Chondrocyte (in vitro differentiated cells): ENCODE results near the gene PLEKHG4B. TPM values are rescaled to one million over a fixed set of nuclear protein-coding genes. Genes with fewer than 3 reads are reported as not detected.
"Not testable (repeated sequence)": the region's sequence is repeated elsewhere in the genome, so short reads cannot be mapped to it uniquely, and the experiment has no call there.

Experiments
- DNase-seq: peaks from one replicate; pipeline ENCODE4 v3.0.0; 2021; ENCODE audit warnings: mixed read lengths, low spot score
- H3K27ac Mint-ChIP-seq: one replicate; pipeline ENCODE4 v1.8.0; 2021; ENCODE audit warnings: mild to moderate bottlenecking, moderate library complexity, mixed read lengths; ENCODE audit not compliant: unreplicated experiment
- H3K27me3 Mint-ChIP-seq: 2 replicates; pipeline ENCODE4 v1.8.0; 2021; ENCODE audit warnings: low read depth, mixed read lengths
- H3K36me3 Mint-ChIP-seq: 2 replicates; pipeline ENCODE4 v1.8.0; 2021; ENCODE audit warnings: low read depth, mixed read lengths
- H3K4me1 Mint-ChIP-seq: 2 replicates; pipeline ENCODE4 v1.8.0; 2021; ENCODE audit warnings: low read depth, mild to moderate bottlenecking, mixed read lengths
- H3K4me3 Mint-ChIP-seq: one replicate; pipeline ENCODE4 v1.8.0; 2021; ENCODE audit warnings: mild to moderate bottlenecking, moderate library complexity, mixed read lengths; ENCODE audit not compliant: unreplicated experiment
- H3K9me3 Mint-ChIP-seq: 2 replicates; pipeline ENCODE4 v1.8.0; 2021; ENCODE audit warnings: low read depth, mixed read lengths
- total RNA-seq: library from RNA; stranded (reverse); gene quantifications from 3 replicates; pipeline ENCODE4 v1.2.1, GENCODE V29; 2021
- TF ChIP-seq, protein P1 (sequence below): fragments of 200-600 bp; sonication (generic); IDR thresholded peaks from 2 replicates; pipeline ENCODE4 v1.5.0; 2021; ENCODE audit warnings: antibody characterized with exemption, mild to moderate bottlenecking, moderate library complexity

The PLEKHG4B gene
- total RNA-seq, 1 donor from 2014 or later: 2.0 TPM

DNA sequence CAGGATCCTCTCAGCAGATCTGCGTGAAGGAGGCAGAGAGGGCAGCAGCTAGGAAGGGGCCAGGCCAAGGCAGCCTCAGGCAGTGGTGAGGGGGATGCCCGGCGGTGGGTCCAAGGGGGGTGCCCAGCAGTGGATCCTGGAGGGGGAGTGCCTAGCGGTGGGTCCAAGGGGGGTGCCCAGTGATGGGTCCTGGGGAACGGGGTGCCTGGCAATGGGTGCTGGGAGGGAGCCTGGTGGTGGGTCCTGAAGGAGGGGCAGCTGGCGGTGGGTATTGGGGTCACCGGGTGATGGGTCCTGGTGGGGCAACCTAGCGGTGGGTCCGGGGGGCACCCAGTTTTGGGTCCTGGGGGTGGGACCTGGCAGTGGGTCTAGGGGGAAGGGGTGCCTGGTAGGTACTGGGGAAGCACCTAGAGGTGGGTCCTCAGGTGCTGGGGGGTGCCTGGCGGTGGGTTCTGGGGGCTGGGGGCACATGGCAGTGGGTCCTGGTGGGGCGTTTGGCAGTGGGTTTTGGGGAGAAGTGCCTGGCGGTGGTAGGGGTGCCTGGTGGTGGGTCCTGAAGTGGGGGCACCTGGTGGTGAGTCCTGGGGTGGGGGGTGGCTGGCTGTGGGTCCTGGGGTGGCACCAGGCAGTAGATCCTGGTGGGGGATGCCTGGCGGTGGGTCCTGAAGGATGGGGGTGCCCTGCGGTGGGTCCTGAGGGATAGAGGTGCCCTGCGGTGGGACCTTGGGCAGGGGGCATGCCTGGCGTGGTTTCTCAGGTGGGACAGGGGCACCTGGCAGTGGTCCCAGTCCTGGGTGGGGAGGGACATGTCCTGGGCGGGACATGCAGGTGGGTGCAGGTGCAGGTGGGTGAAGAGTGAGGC lies 101.2 kb downstream of the PLEKHG4B start:
- H3K27ac Mint-ChIP-seq: no peak overlapping the region
- no peaks in the 10 kb centered on the region for H3K27me3 Mint-ChIP-seq
- no peak overlapping the region for H3K4me3 Mint-ChIP-seq
- peak; percentile 84 for DNase-seq
- no peaks in the 10 kb centered on the region for H3K36me3 Mint-ChIP-seq
- TF ChIP-seq, protein P1, sequence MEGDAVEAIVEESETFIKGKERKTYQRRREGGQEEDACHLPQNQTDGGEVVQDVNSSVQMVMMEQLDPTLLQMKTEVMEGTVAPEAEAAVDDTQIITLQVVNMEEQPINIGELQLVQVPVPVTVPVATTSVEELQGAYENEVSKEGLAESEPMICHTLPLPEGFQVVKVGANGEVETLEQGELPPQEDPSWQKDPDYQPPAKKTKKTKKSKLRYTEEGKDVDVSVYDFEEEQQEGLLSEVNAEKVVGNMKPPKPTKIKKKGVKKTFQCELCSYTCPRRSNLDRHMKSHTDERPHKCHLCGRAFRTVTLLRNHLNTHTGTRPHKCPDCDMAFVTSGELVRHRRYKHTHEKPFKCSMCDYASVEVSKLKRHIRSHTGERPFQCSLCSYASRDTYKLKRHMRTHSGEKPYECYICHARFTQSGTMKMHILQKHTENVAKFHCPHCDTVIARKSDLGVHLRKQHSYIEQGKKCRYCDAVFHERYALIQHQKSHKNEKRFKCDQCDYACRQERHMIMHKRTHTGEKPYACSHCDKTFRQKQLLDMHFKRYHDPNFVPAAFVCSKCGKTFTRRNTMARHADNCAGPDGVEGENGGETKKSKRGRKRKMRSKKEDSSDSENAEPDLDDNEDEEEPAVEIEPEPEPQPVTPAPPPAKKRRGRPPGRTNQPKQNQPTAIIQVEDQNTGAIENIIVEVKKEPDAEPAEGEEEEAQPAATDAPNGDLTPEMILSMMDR: no peak
- H3K4me1 Mint-ChIP-seq: peaks cover 6% of the 10 kb centered on the region
- no peaks in the 10 kb centered on the region for H3K9me3 Mint-ChIP-seq

DNA sequence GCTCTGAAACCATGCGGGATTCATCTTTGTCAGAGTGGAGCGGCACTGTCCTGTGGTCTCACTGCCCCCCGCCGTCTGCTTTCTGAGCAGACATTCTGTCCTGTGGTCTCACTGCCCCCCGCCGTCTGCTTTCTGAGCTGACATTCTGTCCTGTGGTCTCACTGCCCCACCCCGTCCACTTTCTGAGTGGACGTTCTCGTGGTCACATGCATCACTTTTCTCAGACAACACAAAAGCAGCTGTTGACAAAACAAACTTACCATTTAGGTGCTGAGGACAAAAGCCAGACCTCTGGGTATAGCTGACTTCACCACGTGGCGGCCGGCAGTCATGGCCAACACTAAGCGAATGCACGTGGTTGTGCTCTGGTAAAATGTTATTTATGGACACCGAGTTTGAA lies 102.1 kb downstream of the PLEKHG4B start:
- TF ChIP-seq, protein P1: no peak
- H3K36me3 Mint-ChIP-seq: peaks cover 2% of the 10 kb centered on the region
- no peaks in the 10 kb centered on the region for H3K27me3 Mint-ChIP-seq
- no peak overlapping the region for H3K27ac Mint-ChIP-seq
- H3K9me3 Mint-ChIP-seq: no peaks in the 10 kb centered on the region
- no peaks in the 10 kb centered on the region for H3K4me1 Mint-ChIP-seq
- H3K4me3 Mint-ChIP-seq: no peak overlapping the region
- DNase-seq: no peak

- Mint-ChIP-seq H3K4me3 (no peak overlapping the region), H3K9me3 (no peaks in the 10 kb centered on the region), H3K27ac (no peak overlapping the region), H3K27me3 (no peaks in the 10 kb centered on the region), H3K4me1 (no peaks in the 10 kb centered on the region), H3K36me3 (peaks cover 2% of the 10 kb centered on the region)
- TF ChIP-seq, protein P1: no peak
- peak; percentile 91 for DNase-seq
These were observed 102.7 kb downstream of the PLEKHG4B start for GRCh38 chr5:194603-195209.

DNA sequence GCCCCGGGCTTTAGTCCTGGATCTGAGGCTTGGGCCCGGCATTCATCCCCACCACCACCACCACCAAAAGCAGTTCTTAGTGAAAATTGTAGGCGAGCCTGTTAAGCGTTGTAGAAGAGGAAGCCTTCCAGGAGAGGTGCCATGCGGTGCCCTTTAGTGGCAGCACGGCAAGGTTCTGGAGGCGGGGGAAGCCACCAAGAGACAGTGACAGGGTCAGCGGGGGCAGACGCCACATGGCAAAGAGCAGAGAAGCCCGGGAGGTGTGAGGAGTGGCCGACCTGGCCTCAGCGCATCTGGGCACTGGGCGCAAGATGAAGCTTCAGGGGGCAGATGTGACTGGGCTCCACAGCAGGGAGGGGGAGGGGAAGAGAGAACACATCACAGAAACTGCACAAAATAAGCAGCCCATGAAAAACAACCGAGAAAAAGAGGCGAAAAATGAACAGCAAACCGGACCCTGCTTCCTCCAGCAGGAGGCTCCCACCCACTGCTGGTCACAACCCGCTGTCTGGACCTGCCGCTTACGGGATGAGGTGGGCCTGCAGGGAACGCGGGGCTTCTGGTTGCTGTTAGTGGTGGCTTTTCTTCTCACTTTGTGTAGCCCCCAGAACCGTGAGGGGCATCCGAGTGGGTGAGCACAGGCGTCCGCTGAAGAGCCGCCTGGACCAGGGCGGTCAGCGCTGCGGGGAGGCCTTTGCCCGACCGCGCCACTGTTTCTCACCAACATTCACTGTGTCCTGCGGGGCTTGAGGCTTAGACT lies 103.6 kb downstream of the PLEKHG4B start:
- no peak overlapping the region for H3K4me3 Mint-ChIP-seq
- no peaks in the 10 kb centered on the region for H3K4me1 Mint-ChIP-seq
- H3K27ac Mint-ChIP-seq: no peak overlapping the region
- H3K36me3 Mint-ChIP-seq: peaks cover 2% of the 10 kb centered on the region
- TF ChIP-seq, protein P1: peak; percentile 17
- H3K27me3 Mint-ChIP-seq: no peaks in the 10 kb centered on the region
- DNase-seq: peak; percentile 77
- H3K9me3 Mint-ChIP-seq: no peaks in the 10 kb centered on the region

DNA sequence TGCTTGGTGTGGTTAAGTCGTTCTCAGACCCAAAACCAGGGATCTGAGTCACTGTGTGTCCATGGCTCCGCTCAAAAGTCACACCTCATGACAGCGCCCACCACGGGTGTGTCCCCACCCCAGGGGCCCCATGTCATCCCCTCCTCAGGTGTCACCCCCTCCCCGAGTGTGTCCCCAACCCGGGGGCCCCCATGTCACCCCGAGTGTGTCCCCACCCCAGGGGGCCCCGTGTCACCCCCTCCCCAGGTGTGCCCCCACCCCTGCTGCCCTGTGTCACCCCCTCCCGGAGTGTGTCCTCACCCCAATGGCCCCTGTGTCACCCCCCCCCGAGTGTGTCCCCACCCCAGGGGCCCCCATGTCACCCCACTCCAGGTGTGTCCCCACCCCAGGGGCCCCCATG lies 104.4 kb downstream of the PLEKHG4B start:
- Mint-ChIP-seq H3K4me3 (no peak overlapping the region), H3K27me3 (no peaks in the 10 kb centered on the region), H3K9me3 (no peaks in the 10 kb centered on the region), H3K36me3 (peaks cover 2% of the 10 kb centered on the region), H3K4me1 (no peaks in the 10 kb centered on the region), H3K27ac (no peak overlapping the region)
- peak; percentile 76 for DNase-seq
- TF ChIP-seq, protein P1: no peak

DNA sequence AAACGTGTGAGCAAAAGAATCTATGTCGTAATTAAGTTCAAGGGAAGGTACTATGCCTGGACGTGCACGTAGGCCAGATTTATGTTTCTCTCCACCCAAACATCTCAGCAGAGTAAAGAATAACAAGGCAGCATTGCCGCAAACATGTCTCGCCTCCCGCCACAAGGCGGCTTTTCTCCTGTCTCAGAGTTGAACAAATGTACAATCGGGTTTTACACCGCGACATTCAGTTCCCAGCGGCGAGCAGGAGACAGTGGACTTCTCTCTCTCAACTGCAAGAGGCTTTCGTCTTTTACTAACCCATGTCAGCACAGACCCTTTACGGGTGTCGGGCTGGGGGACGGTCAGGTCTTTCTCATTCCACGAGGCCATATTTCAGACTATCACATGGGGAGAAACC lies 105.1 kb downstream of the PLEKHG4B start:
- not testable (repeated sequence) for H3K4me1 Mint-ChIP-seq, H3K4me3 Mint-ChIP-seq, H3K36me3 Mint-ChIP-seq, H3K27ac Mint-ChIP-seq, H3K9me3 Mint-ChIP-seq, DNase-seq, H3K27me3 Mint-ChIP-seq
